HG03095 (cell line): ENCODE measurements around the gene MED6.
A peak's percentile ranks its signal among the peaks of the same experiment; 100 is the strongest.

Source experiments
- ATAC-seq: cut with Tn5 transposase; IDR thresholded peaks from one replicate; pipeline ENCODE4 v1.9.1; 2021; ENCODE audit warnings: moderate library complexity; ENCODE audit not compliant: unreplicated experiment

Gene MED6

DNA sequence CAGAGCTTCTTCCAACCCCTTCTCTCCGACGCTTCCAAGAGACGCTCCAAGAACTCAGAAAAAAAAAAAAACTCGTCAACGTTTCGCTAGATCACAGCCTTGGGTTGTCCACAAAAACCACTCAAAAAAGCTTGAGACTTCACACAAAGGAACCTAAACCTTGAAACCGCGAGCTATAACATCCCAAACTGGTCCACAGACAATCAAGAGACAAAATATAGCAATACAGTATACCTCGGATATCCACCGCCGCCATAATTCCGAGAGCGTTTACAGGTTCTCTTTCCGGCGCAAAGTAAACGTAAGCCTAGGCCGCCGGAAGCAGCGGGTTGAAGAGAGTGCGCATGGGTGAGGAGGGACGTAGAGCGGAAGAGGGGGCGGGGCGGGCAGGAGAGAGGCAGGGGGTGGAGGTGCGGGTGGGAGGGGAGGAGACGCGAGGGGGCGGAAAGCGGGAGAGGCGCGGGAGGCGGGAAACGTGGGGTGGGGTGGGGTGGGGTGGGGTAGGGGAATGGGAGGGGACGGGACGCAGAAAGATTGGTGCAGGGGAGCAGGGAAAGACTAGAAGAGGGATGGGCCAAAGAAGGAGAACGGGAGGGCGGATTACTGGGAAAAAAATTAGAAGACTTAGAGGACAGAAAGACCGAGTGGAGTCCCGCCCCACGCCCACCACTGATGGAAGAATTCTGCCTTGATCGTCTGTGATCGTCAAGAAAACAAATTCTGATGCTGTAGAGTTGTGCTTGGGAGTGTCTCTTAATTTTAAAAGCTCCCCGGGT, at the start of gene MED6:
MED6 (minus strand) TSS at position 274 of the 776 bp plus-strand sequence; CDS start at position 256, 18 bp downstream.
- ATAC-seq, result peak; percentile 82

DNA sequence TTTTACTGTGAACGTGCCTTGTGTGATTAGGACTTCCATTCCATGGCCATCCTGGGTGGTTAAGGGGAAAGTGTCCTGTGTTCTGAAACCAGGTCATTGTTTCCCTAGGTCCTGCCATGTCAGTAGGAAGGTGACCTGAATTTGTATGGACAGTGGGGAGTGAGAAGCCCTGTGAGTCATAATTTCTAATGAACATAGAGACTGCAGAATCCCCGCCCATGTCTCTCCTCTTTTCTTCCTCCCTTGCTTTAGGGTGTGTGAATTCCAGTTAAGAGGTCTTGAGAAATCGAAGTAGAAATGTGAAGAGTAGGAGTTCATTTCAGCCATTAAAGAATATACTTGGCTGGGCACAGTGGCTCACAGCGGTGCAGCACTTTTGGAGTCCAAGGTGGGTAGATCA, 49.3 kb upstream of the MED6 start:
- no peak for ATAC-seq

- ATAC-seq, result no peak
These were observed 47.9 kb upstream of the MED6 start for GRCh38 chr14:70648346-70648745.

DNA sequence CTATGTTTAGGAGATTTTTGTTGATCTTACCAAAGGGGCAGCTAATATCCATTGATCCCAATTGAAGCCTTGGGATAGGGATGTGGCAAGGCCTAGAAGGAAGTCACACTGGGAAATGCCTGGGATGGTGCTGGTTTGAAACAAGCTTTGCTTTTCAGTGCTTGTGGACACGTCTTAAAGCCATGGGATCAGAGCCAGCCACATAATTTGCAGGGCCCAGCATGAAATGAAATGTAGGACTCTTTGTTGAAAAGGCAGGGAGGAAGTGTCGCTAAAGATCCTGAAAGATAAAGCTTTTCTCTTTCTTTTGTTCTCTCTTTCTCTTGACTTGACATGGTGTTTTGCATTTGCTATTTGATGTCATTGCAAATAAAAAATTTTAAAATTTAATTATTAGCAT, 46.2 kb upstream of the MED6 start:
- ATAC-seq, result no peak

DNA sequence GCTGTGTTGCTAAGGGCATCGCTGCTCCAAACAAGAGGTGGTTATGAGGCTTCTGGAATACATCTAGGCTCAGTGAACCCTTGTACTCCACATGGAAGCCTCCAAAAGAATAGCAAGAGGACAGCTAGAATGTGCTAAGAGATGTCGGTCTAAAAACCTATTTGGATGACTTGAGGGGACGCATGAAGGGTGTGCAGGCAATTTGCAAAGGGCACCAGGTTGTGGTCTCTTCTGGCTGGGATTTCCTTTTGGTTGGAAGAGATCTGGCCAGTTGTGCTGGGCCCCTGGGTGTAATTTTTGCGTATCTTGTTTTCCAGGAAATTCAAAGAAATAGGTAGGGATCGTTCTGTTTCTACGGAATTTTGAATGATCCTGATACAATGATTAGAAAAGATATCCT, 45.4 kb upstream of the MED6 start:
- ATAC-seq, result no peak

- ATAC-seq, result no peak
These were observed 43.5 kb upstream of the MED6 start for GRCh38 chr14:70643967-70644366.

- no peak for ATAC-seq
These were observed 42.1 kb upstream of the MED6 start for GRCh38 chr14:70642303-70643235.

GRCh38 chr14:70641548-70642302, 41.3 kb upstream of the MED6 start, which contains the start of gene TTC9:
TTC9 (plus strand) TSS chr14:70641916; CDS start chr14:70642130, 214 bp downstream.
- ATAC-seq, result no peak

- ATAC-seq, result peak; percentile 51
These were observed 40.6 kb upstream of the MED6 start for GRCh38 chr14:70640938-70641547.

DNA sequence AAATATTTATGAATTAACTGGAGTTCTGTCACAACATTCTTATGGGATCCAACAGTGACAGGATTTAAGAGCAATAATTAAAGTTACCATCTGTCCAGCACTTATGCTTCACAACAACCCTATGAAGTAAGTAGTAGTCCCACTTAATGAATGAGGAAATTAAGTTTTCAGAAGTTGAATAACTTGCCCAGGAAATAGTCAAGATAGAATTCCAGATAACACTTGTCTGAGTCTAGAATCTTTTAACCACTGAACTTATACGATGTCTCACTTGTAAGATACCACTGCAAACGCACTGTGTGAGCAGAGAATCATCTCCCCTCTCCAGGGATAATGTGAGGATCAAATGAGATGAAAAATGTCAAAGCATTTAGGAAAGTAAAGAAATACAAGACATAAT, 38.0 kb upstream of the MED6 start:
- no peak for ATAC-seq

GRCh38 chr14:70635971-70636595, 35.6 kb upstream of the MED6 start:
- no peak for ATAC-seq

GRCh38 chr14:70631948-70632347, 31.5 kb upstream of the MED6 start:
- ATAC-seq, result no peak

GRCh38 chr14:70624972-70625371, 24.5 kb upstream of the MED6 start:
- no peak for ATAC-seq

GRCh38 chr14:70622111-70622712, 21.8 kb upstream of the MED6 start:
- ATAC-seq, result no peak

GRCh38 chr14:70619708-70620107, 19.3 kb upstream of the MED6 start:
- no peak for ATAC-seq

DNA sequence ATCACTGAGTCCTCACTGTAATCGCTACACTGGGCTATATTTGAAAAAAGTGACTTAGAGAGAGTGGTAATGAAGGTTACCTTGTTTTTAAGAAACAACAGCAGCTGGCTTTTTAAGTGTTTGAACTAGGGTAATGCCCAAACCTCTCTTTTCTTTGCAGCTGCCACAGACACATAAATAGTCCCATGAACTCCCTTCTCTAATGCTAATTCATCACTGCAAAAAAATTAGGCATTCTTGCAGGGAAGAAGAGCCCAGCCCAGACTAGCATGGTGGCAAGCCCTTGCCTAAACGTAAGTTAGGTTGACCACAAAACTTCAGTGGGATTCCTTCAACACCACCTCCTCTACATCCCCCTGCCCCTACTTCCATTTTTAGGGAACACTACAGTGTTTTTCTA, 17.9 kb upstream of the MED6 start:
- ATAC-seq, result no peak

- no peak for ATAC-seq
These were observed 16.2 kb upstream of the MED6 start for GRCh38 chr14:70616646-70617045.

- ATAC-seq, result no peak
These were observed 10.8 kb upstream of the MED6 start for GRCh38 chr14:70611216-70611615.

DNA sequence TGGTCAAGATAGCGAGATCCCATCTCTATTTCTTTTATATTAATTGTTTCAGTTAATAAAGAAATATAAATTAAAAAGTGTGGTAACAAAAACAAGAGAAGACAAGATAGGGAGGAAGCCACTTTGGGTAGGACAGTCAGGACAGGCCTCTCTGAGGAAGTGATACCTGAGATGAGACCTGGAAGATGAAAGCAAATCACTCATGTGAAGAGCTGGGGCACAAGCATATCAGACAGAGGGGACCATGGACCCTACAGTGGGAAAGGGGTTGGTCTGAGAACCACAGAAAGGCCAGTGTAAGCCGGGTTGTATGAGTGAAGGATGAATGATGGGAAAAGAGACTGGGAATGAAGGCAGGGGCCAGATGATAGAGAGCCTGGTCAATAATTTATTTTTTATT, 1.8 kb upstream of the MED6 start:
- ATAC-seq, result peak; percentile 48

- ATAC-seq, result no peak
These were observed 707 bp upstream of the MED6 start for GRCh38 chr14:70601162-70601561.
